Stimulated activated CD4-positive, alpha-beta T cell treated with anti-CD3 and anti-CD28 coated beads, Interleukin-12 subunit alpha, Interleukin-12 subunit beta, amount 100 ng/mL, for 4 hours (primary cell): Measurements from ENCODE around the gene SLC37A4.
"Not testable (repeated sequence)": the region's sequence is repeated elsewhere in the genome, so short reads cannot be mapped to it uniquely, and the experiment has no call there.

Experiments used
- DNase-seq: peaks from one replicate; pipeline ENCODE4 v3.0.0-alpha.2; 2020

The SLC37A4 gene

DNA sequence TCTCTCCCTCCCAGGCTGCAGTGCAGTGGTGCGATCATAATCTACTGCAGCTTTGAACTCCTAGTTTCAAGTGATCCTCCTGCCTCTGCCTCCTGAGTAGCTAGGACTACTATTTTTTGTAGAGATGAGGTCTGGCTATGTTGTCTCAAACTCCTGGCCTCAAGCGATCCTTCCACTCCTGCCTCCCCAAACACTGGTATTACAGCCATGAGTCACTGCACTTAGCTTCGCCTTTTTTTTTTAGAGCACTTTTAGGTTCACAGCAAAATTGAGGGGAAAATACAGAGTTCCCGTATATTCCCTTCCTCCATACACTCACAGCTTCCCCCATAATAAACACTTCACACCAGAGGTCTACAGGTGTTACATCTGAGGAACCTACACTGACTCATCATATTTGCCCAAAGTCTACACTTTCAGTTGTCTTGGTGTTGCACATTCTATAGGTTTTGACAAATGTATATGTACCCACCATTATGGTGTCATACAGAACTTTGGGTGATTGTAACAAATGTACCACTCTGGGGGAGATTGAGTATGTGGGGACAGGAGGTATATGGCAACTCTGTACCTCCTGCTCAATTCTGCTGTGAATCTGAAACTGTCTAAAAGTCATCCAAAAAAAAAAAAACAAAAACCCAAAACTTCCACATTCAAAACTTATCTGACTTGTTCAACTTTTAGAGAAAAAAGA lies 11.3 kb upstream of the SLC37A4 start:
- no peak for DNase-seq

DNA sequence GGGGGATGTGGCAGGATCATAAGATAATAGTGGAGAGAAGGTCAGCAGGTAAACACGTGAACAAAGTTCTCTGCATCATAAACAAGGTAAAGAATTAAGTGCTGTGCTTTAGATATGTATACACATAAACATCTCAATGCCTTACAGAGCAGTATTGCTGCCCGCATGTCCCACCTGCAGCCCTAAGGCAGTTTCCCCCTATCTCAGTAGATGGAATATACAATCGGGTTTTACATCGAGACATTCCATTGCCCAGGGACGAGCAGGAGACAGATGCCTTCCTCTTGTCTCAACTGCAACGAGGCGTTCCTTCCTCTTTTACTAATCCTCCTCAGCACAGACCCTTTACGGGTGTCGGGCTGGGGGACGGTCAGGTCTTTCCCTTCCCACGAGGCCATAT lies 8.8 kb upstream of the SLC37A4 start:
- DNase-seq = not testable (repeated sequence)

DNA sequence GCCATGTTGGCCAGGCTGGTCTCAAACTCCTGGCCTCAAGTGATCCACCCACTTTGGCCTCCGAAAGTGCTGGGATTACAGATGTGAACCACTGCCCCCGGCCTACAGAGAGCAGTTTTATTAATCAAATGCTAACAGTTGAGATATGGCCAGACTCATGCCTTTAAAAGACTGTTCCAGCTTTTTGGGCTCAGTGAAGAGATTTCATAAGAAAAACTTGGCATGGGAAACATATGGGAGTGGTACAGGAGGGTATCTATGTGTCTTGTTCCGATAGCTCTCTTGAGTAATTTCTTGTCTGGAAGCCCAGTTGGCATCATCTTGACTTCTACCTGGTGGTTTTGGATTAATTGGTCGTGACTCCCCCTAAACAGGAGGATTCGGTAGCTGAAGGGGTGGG lies 8.2 kb upstream of the SLC37A4 start:
- DNase-seq = no peak

DNA sequence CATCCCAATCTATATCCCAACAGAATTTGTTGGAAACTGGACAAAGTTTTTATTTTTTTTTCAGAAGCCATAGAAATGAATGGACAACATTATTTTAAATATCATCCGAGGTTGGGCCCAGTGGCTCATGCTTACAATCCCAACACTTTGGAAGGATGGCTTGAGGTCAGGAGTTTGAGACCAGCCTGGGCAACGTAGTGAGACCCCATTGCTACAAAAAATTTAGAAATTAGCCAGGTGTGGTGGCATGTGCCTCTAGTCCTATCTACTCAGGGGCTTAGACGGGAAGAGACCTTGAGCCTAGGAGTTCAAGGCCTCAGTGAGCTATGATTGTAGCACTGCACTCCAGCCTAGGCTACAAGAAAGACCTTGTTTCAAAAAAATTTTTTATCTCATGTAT lies 4.1 kb upstream of the SLC37A4 start:
- DNase-seq = no peak

DNA sequence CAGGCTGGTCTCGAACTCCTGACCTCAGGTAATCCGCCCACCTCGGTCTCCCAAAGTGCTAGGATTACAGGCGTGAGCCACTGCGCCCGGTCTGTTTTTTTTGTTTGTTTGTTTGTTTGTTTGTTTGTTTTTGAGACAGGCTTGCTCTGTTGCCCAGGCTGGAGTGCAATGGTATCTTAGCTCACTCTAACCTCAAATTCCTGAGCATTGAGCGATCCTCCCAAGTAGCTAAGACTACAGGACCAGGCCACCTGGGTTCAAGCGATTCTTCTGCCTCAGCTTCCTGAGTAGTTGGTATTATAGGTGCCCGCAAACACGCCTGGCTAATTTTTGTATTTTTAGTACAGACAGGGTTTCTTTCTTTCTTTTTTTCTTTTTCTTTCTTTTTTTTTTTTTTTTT lies 2.7 kb upstream of the SLC37A4 start:
- DNase-seq = not testable (repeated sequence)

- no peak for DNase-seq
Measured at GRCh38 chr11:119031912-119032280, 1.2 kb upstream of the SLC37A4 start.

- peak; percentile 16 for DNase-seq
Measured at GRCh38 chr11:119030029-119030328, 698 bp downstream of the SLC37A4 start.

- peak; percentile 37 for DNase-seq
Measured at GRCh38 chr11:119029340-119030028, 1.2 kb downstream of the SLC37A4 start.

- DNase-seq = no peak
Measured at GRCh38 chr11:119029069-119029339, 1.7 kb downstream of the SLC37A4 start.

DNA sequence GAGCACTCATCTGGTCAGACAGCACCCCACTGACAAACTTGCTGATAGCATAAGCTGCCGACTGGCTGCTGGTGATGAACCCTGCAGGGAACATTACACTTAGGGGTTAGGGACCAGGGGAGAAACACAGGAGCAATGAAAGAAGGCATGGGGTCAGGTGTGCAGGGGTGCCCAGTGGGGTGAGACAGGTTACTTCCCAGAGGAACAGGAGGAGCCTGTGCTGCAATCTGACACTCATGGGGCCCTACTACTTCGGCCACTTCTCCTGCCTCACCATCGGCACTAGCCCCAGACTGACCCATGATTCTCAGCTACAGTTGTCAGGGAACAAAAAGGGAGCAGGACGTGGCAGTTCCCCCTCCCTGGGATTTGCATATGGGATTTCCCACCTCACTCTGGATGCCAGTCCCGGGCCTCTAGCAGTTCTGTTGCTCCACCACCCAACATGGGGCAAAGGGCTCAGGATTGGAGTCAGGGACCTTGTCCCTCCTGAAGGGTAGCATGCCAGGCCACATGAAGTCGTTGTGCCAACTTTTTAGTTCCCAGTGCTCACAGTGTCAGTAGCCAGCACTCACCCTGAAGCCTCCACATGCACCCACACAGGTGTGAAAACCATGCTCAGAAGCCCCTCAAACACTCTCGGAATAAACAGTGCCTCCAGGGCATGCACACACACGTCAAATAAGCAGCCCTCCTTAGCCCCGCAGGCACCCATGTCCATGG lies 2.2 kb downstream of the SLC37A4 start:
- no peak for DNase-seq

- no peak for DNase-seq
Measured at GRCh38 chr11:119027561-119028345, 2.9 kb downstream of the SLC37A4 start.

GRCh38 chr11:119026970-119027369 lies 3.7 kb downstream of the SLC37A4 start:
- no peak for DNase-seq

- no peak for DNase-seq
Measured at GRCh38 chr11:119025978-119026766, 4.5 kb downstream of the SLC37A4 start.

DNA sequence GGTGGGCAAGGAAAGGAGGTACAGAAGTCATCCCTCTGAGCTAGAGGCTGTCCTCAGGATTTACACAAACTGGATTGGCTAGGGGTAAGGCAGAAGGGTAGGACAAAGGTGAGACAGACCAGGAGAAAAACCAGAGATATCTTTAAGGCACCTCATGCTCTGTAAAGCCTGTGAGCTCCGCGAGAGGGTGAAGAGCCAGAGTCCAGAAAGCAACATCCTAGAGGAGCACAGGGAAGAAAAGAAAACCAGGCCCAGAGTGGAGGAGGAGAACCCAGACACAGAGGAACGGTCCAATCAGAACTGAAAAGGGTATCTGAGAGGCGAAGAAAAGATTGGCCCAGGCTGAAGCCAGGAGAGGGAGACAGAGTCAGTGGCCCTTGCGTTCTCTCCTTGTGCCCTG lies 5.1 kb downstream of the SLC37A4 start:
- no peak for DNase-seq

DNA sequence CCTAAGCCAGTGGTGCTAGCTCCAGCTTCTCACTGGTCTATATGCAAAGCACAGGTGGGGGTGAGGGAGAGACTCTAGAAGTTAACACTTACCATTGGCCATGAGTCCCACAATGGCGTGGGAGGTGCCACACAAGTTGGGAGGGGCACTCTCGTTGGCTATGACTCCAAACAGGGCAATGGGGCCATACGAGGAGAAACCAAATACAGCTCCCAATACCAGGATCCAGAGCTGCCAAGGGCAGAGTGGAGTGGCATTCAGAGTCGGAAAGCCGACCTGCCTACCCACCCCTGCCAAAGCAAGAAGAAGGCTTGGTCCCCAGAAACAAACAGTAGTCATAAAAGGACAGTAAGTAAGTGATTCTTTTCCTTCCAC lies 5.6 kb downstream of the SLC37A4 start:
- no peak for DNase-seq

- DNase-seq = no peak
Measured at GRCh38 chr11:119024430-119025098, 6.1 kb downstream of the SLC37A4 start.

DNA sequence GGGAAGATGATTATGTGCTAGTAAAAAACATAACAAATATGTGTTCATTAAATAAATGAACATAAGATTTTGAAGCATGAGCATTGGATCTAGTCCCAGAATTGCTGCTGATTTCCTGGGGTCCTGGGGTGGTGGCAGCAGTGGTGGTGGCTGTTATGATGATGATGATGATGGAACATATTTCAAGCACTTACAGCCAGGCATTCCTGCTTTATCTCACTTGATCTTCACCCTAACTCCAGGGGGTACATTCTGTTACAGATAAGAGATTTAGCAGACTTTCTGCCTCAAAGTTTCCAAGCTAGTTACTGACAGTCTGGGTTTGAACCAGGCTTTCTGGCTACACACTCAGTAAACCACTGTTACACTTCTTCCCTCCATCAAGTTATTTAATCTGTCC lies 6.9 kb downstream of the SLC37A4 start:
- no peak for DNase-seq

DNA sequence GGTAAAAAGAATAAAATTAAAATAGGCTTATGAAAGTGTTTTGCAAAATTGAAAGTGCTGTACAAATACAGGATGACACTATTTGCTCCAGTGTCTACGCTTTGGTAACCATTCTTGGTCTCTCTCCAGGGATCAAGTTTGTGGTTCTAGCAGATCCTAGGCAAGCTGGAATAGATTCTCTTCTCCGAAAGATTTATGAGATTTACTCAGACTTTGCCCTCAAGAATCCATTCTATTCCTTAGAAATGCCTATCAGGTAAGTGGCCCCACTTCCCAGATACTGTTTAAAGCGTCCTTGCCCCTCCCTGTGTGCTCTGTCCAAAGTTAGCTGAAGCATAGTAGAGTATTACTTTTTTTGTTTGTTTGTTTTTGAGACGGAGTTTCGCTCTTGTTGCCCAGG lies 9.0 kb downstream of the SLC37A4 start:
- DNase-seq = no peak

DNA sequence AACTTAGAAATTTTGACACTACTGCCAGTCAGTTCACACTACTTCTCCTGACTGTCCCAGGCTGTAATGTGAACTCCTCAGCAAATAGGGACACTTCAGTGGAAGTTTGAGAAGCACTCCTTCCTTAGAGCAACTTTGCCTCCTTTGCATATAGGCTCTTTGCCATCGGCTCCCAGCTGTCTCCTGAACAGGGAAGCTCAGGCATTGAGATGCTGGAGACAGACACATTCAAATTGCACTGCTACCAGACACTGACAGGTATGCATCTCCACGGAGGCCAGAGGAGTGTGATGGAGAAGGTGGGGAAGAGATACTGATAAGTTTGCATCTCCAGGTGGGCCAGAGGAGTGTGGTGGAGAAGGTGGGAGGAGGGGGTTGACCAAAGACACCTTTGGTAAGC lies 10.7 kb downstream of the SLC37A4 start:
- DNase-seq = no peak

GRCh38 chr11:119018074-119018938 lies 12.4 kb downstream of the SLC37A4 start, which contains the start of the genes RPS25 and TRAPPC4:
TSS of gene RPS25 (minus strand) at chr11:119018343. CDS start at chr11:119018284, 59 bp downstream.
TSS of gene TRAPPC4 (plus strand) at chr11:119018766. CDS start at chr11:119018796, 30 bp downstream.
- DNase-seq = peak; percentile 89

GRCh38 chr11:119017377-119017776 lies 13.3 kb downstream of the SLC37A4 start:
- not testable (repeated sequence) for DNase-seq
